GM13977 (cell line): Measurements from ENCODE around the gene NPM3.

Experiments used
- DNase-seq: peaks from one replicate; pipeline ENCODE4 v3.0.0; 2012; ENCODE audit warnings: low spot score
- CTCF ChIP-seq: IDR thresholded peaks from 2 replicates; pipeline ENCODE4 v1.5.1; 2012; ENCODE audit warnings: mild to moderate bottlenecking, control low read depth; ENCODE audit not compliant: insufficient read depth; ENCODE audit errors: extremely low read depth, missing control alignments
- in situ Hi-C: fragments of 300-500 bp; cut with MboI; formaldehyde crosslinking; loops from one replicate; pipeline ENCODE4 v1.12.0; 2022; ENCODE audit warnings: low sequenced_read_pairs, low pct_unique_long_range_greater_than_20kb, mixed read lengths, inconsistent platforms; ENCODE audit not compliant: unreplicated experiment

Gene NPM3

GRCh38 chr10:101828766-101829551, 45.7 kb upstream of the NPM3 start:
- no peak for DNase-seq
- in situ Hi-C loops = no loop called here
- no peak for TF ChIP-seq CTCF

GRCh38 chr10:101827919-101828600, 44.8 kb upstream of the NPM3 start:
- no peak for DNase-seq
- TF ChIP-seq CTCF = no peak
- in situ Hi-C loops = no loop called here

- no peak for DNase-seq
- in situ Hi-C loops = no loop called here
- no peak for TF ChIP-seq CTCF
Observed at GRCh38 chr10:101826852-101827434, 43.7 kb upstream of the NPM3 start.

GRCh38 chr10:101824736-101825135, 41.5 kb upstream of the NPM3 start:
- no peak for DNase-seq
- in situ Hi-C loops = no loop called here
- TF ChIP-seq CTCF = no peak

- in situ Hi-C loops = no loop called here
- no peak for DNase-seq
- no peak for TF ChIP-seq CTCF
Observed at GRCh38 chr10:101818872-101819633, 35.8 kb upstream of the NPM3 start.
